IPS DF 6.9 (cell line): Measurements from ENCODE around the gene RAPGEF6.
"Not testable (repeated sequence)": the region's sequence is repeated elsewhere in the genome, so short reads cannot be mapped to it uniquely, and the experiment has no call there.

Experiments used
- DNase-seq: peaks from one replicate; pipeline ENCODE4 v3.0.0-alpha.2; 2013; ENCODE audit warnings: low read depth, low spot score
- H3K27ac ChIP-seq: one replicate; pipeline ENCODE4 v1.5.1; 2013; ENCODE audit warnings: low read length, control low read depth
- H3K27me3 ChIP-seq: 2 replicates; pipeline ENCODE4 v1.6.1; 2013; ENCODE audit warnings: mild to moderate bottlenecking, low read length; ENCODE audit not compliant: control insufficient read depth, insufficient read depth
- H3K36me3 ChIP-seq: 2 replicates; pipeline ENCODE4 v1.6.1; 2013; ENCODE audit warnings: low read length; ENCODE audit not compliant: control insufficient read depth, insufficient read depth
- H3K4me1 ChIP-seq: 2 replicates; pipeline ENCODE4 v1.6.1; 2013; ENCODE audit warnings: low read length; ENCODE audit not compliant: control insufficient read depth, insufficient read depth
- H3K4me3 ChIP-seq: 2 replicates; pipeline ENCODE4 v1.5.1; 2013; ENCODE audit warnings: mild to moderate bottlenecking, low read length
- H3K9me3 ChIP-seq: 2 replicates; pipeline ENCODE4 v1.6.1; 2013; ENCODE audit warnings: low read length, inconsistent platforms; ENCODE audit not compliant: control insufficient read depth, insufficient read depth
- WGBS: extraction: QIAGEN DNeasy Blood & Tissue Kit; methylation state at CpG from one replicate; pipeline ENCODE4 v1.1.7; 2013; ENCODE audit warnings: mixed read lengths, missing lambda C conversion rate; ENCODE audit not compliant: insufficient read length, insufficient coverage; 5-methylcytosine and 5-hydroxymethylcytosine counted together

The RAPGEF6 gene

GRCh38 chr5:131513780-131514179 is 121.2 kb downstream of the RAPGEF6 start:
- Histone ChIP-seq H3K4me1 (no peaks in the 10 kb centered on the region), H3K27me3 (no peaks in the 10 kb centered on the region), H3K4me3 (no peak overlapping the region), H3K27ac (no peak overlapping the region), H3K9me3 (no peaks in the 10 kb centered on the region), H3K36me3 (no peaks in the 10 kb centered on the region)
- no CpG with 5 or more reads among the region's 6 CpGs for WGBS
- DNase-seq: no peak

DNA sequence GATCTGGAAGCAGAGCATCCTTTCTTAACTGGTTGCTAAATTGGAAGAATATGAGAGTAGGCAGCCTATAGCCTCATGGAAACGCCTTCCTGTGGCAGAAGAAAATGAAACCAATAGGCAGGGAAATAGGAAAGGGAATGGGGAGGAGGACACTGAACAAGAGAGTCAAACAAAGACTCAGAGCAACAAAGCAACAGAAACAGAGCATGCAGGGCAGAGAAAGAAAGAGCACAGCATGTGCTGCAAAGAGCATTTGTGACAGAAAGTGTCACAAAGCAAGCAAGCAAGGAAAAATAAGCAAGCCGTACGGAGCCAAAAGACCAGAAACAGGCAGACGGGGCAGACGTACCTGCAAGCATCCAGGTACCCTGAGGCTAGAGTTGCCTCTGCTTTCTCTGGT is 123.1 kb downstream of the RAPGEF6 start:
- Histone ChIP-seq H3K4me3 (no peak overlapping the region), H3K4me1 (no peaks in the 10 kb centered on the region), H3K27ac (no peak overlapping the region), H3K9me3 (no peaks in the 10 kb centered on the region), H3K27me3 (no peaks in the 10 kb centered on the region), H3K36me3 (no peaks in the 10 kb centered on the region)
- WGBS: no CpG with 5 or more reads among the region's 5 CpGs
- DNase-seq: no peak

GRCh38 chr5:131509801-131510200 is 125.2 kb downstream of the RAPGEF6 start:
- H3K4me3 ChIP-seq: no peak overlapping the region
- no peak overlapping the region for H3K27ac ChIP-seq
- no peaks in the 10 kb centered on the region for H3K9me3 ChIP-seq
- no peak for DNase-seq
- H3K4me1 ChIP-seq: no peaks in the 10 kb centered on the region
- no peaks in the 10 kb centered on the region for H3K27me3 ChIP-seq
- no peaks in the 10 kb centered on the region for H3K36me3 ChIP-seq

- Histone ChIP-seq H3K4me3 (no peak overlapping the region), H3K9me3 (no peaks in the 10 kb centered on the region), H3K27me3 (no peaks in the 10 kb centered on the region), H3K4me1 (no peaks in the 10 kb centered on the region), H3K27ac (no peak overlapping the region), H3K36me3 (no peaks in the 10 kb centered on the region)
- no CpG with 5 or more reads among the region's 1 CpG for WGBS
- DNase-seq: no peak
These were observed 129.7 kb downstream of the RAPGEF6 start for GRCh38 chr5:131505237-131505908.

GRCh38 chr5:131496400-131496713 is 138.7 kb downstream of the RAPGEF6 start:
- no peak for DNase-seq
- no CpG with 5 or more reads among the region's 1 CpG for WGBS
- Histone ChIP-seq H3K27ac (no peak overlapping the region), H3K9me3 (no peaks in the 10 kb centered on the region), H3K27me3 (no peaks in the 10 kb centered on the region), H3K4me3 (no peak overlapping the region), H3K4me1 (no peaks in the 10 kb centered on the region), H3K36me3 (no peaks in the 10 kb centered on the region)

GRCh38 chr5:131495536-131496399 is 139.3 kb downstream of the RAPGEF6 start:
- WGBS: 100% methylated on average over 1 of the region's 8 CpGs
- no peaks in the 10 kb centered on the region for H3K4me1 ChIP-seq
- H3K27me3 ChIP-seq: no peaks in the 10 kb centered on the region
- no peaks in the 10 kb centered on the region for H3K9me3 ChIP-seq
- H3K36me3 ChIP-seq: no peaks in the 10 kb centered on the region
- no peak for DNase-seq
- H3K4me3 ChIP-seq: no peak overlapping the region
- no peak overlapping the region for H3K27ac ChIP-seq

DNA sequence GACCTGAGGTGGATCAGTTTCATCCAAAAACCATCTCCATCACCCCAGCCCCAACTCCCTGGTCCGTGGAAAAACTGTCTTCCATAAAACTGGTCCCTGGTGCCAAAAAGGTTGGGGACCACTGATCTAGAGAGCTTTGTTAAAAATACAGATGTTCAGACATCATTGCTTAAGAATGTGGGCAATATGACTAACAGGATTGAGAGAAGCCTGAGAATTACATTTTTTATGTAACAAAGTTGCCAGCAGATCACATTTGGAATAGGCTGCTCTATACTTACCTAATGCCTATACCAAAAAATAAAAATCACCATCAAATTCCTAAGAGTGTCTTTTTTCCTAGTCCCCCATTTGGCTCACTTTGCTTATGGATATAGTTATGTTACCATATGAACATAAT is 143.3 kb downstream of the RAPGEF6 start:
- Histone ChIP-seq H3K27ac (no peak overlapping the region), H3K27me3 (no peaks in the 10 kb centered on the region), H3K9me3 (no peaks in the 10 kb centered on the region), H3K4me3 (no peak overlapping the region), H3K36me3 (no peaks in the 10 kb centered on the region), H3K4me1 (no peaks in the 10 kb centered on the region)
- no peak for DNase-seq
- WGBS: no CpG with 5 or more reads among the region's 1 CpG

DNA sequence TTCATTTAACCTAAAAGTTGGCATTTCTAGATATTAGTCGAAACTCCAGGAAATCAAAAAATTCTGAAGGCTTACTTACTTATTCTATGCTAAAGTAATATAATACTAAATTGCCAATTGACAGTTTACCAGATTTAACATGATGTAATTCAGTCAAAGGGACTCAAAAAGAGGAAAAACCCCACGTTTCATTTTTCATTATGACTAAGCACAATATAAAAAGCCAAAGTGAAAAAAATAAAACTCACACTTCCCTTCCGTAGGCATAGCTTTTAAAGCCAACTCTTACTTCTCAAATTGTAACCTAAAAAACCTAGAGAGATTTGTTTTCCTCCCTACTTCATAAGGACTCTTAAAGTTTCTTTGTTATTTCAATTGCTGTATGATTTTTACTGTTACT is 146.6 kb downstream of the RAPGEF6 start:
- Histone ChIP-seq H3K9me3 (no peaks in the 10 kb centered on the region), H3K4me1 (no peaks in the 10 kb centered on the region), H3K27ac (no peak overlapping the region), H3K36me3 (no peaks in the 10 kb centered on the region), H3K4me3 (no peak overlapping the region), H3K27me3 (no peaks in the 10 kb centered on the region)
- no CpG with 5 or more reads among the region's 3 CpGs for WGBS
- DNase-seq: no peak

GRCh38 chr5:131487371-131487770 is 147.7 kb downstream of the RAPGEF6 start:
- H3K27ac ChIP-seq, H3K4me3 ChIP-seq, H3K9me3 ChIP-seq, H3K27me3 ChIP-seq, DNase-seq, H3K36me3 ChIP-seq, H3K4me1 ChIP-seq: not testable (repeated sequence)
- WGBS: no CpG with 5 or more reads among the region's 4 CpGs

- no peak overlapping the region for H3K27ac ChIP-seq
- DNase-seq: no peak
- H3K4me3 ChIP-seq: no peak overlapping the region
- H3K27me3 ChIP-seq: no peaks in the 10 kb centered on the region
- WGBS: no CpG with 5 or more reads among the region's 2 CpGs
- H3K36me3 ChIP-seq: no peaks in the 10 kb centered on the region
- H3K9me3 ChIP-seq: no peaks in the 10 kb centered on the region
- H3K4me1 ChIP-seq: no peaks in the 10 kb centered on the region
These were observed 152.4 kb downstream of the RAPGEF6 start for GRCh38 chr5:131482617-131483016.

DNA sequence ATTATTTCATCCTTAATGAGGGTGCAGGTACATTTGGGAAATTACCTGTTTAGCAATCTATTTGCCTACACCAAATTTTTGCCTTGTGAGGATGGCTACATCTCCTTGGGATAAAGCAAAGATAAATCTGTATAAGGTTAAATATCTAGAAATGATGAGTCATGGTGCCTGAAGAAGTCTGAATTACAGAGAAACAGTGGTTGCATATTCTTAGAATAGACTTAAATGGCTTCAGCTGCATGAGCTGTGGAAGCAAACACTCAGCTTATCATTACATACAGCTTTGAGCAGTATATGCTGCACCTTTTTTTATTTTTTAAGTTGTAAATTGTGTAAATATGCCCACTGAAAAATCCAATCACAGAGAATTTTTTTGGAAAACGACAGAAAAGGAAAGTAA is 153.5 kb downstream of the RAPGEF6 start:
- Histone ChIP-seq H3K27me3 (no peaks in the 10 kb centered on the region), H3K36me3 (no peaks in the 10 kb centered on the region), H3K27ac (no peak overlapping the region), H3K9me3 (no peaks in the 10 kb centered on the region), H3K4me1 (no peaks in the 10 kb centered on the region), H3K4me3 (no peak overlapping the region)
- WGBS: no CpG with 5 or more reads among the region's 1 CpG
- DNase-seq: no peak
